DND-41 (cell line): ENCODE data around the gene GGT5.

Source experiments
- EZH2 ChIP-seq: IDR thresholded peaks from 3 replicates; pipeline ENCODE4 v1.6.1; 2012; ENCODE audit warnings: borderline replicate concordance, low read depth, mild to moderate bottlenecking, moderate library complexity, low read length, inconsistent platforms; ENCODE audit not compliant: severe bottlenecking
- TF ChIP-seq, protein P1 (sequence below): IDR thresholded peaks from 2 replicates; pipeline ENCODE4 v1.5.1; 2012; ENCODE audit warnings: borderline replicate concordance, low read length, moderate library complexity, mild to moderate bottlenecking; ENCODE audit not compliant: poor library complexity, severe bottlenecking; ENCODE audit errors: extremely low read depth

DNA sequence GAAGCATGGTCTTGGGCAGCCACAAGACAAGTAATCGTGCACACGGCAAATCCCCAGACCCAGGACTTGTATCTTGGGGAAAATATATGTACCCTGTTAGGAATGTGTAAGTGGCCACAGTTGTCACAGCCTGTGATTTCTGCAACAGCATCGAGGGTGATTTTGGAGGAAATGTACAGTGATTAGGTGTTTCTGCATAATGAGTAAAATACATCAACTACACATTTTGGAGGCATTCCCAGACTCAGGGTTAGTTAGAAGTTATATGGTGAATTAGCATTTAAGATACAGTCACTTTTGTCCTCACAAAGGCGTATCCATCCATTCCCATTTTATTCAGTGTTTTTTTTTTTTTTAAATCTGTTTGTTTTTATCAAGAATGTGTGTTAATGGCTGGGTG lies 35.2 kb downstream of the GGT5 start:
- TF ChIP-seq, protein P1, sequence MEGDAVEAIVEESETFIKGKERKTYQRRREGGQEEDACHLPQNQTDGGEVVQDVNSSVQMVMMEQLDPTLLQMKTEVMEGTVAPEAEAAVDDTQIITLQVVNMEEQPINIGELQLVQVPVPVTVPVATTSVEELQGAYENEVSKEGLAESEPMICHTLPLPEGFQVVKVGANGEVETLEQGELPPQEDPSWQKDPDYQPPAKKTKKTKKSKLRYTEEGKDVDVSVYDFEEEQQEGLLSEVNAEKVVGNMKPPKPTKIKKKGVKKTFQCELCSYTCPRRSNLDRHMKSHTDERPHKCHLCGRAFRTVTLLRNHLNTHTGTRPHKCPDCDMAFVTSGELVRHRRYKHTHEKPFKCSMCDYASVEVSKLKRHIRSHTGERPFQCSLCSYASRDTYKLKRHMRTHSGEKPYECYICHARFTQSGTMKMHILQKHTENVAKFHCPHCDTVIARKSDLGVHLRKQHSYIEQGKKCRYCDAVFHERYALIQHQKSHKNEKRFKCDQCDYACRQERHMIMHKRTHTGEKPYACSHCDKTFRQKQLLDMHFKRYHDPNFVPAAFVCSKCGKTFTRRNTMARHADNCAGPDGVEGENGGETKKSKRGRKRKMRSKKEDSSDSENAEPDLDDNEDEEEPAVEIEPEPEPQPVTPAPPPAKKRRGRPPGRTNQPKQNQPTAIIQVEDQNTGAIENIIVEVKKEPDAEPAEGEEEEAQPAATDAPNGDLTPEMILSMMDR: no peak
- no peak for TF ChIP-seq EZH2
